Measurements from ENCODE around the gene ZNF330. TPM values are rescaled to one million over a fixed set of nuclear protein-coding genes. Genes with fewer than 3 reads are reported as not detected.

Gene ZNF330
- total and polyA plus RNA-seq, 3 experiments from 2014 or later = 27.9 to 57.5 (median 55.7) TPM

DNA sequence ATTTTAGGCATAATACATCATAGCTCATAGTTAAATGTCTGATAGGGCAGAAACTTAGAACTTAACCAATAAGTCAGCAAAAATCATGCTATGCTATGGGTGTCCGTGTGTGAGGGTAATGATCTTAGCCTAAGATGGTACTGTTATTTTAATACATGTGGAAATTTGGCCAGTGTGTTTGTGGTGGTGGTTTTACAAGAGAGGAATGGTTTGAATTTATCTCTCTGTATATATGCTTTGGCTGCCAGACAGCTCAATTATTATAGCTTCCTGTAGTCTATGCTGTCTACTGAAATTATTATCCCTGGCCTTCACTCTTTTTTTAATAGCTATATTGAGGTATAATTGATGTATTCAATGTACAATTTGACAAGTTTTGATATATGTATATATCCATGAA is 21.3 kb downstream of the ZNF330 start:
- Mint-ChIP-seq H3K27ac (no peak overlapping the region), H3K4me1 (no peaks in the 10 kb centered on the region), H3K9me3 (no peaks in the 10 kb centered on the region), H3K36me3 (no peaks in the 10 kb centered on the region), H3K4me3 (no peak overlapping the region), H3K27me3 (no peaks in the 10 kb centered on the region)
- POLR2A ChIA-PET = no interaction called here
- no peak overlapping the region for H3K4me3 ChIP-seq (ENCODE audit: low read length)
- H3K27ac ChIP-seq (ENCODE audit: low read depth, low read length) = no peak overlapping the region
- H3K27me3 ChIP-seq (ENCODE audit: insufficient read depth, low read length, poor library complexity, severe bottlenecking) = no peaks in the 10 kb centered on the region
- H3K9me3 ChIP-seq (ENCODE audit: low read length) = no peaks in the 10 kb centered on the region
- H3K36me3 ChIP-seq (ENCODE audit: insufficient read depth, low read length) = no peaks in the 10 kb centered on the region
- H3K4me1 ChIP-seq (ENCODE audit: insufficient read depth, low read length) = no peaks in the 10 kb centered on the region
- CTCF ChIA-PET = no interaction called here
- DNase-seq = no peak

DNA sequence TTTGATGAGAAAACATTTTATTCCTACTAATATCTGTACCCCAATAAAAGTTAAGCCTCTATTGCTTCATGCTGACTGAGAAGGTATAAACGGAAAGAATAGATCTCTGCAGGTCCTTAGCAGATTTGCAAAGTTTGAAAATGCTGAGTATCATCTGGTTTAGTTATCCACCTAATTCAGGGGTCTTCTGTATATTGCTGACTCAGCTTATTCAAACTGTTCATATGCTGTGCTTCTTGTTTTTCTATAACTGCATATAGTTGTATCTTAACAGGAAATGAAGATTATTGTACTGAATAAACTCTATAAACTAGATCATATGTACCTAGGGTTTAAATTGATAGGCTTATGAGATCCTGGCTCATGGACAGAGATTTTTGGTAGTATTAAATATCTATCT is 23.7 kb downstream of the ZNF330 start:
- Mint-ChIP-seq H3K4me1 (no peaks in the 10 kb centered on the region), H3K27me3 (no peaks in the 10 kb centered on the region), H3K27ac (no peak overlapping the region), H3K9me3 (no peaks in the 10 kb centered on the region), H3K36me3 (no peaks in the 10 kb centered on the region), H3K4me3 (no peak overlapping the region)
- ChIA-PET CTCF (no interaction called here), POLR2A (no interaction called here)
- no peak for DNase-seq
- no peaks in the 10 kb centered on the region for H3K9me3 ChIP-seq (ENCODE audit: low read length)
- H3K27ac ChIP-seq (ENCODE audit: low read depth, low read length) = no peak overlapping the region
- H3K4me1 ChIP-seq (ENCODE audit: insufficient read depth, low read length) = no peaks in the 10 kb centered on the region
- H3K4me3 ChIP-seq (ENCODE audit: low read length) = no peak overlapping the region
- no peaks in the 10 kb centered on the region for H3K36me3 ChIP-seq (ENCODE audit: insufficient read depth, low read length)
- H3K27me3 ChIP-seq (ENCODE audit: insufficient read depth, low read length, poor library complexity, severe bottlenecking) = no peaks in the 10 kb centered on the region

DNA sequence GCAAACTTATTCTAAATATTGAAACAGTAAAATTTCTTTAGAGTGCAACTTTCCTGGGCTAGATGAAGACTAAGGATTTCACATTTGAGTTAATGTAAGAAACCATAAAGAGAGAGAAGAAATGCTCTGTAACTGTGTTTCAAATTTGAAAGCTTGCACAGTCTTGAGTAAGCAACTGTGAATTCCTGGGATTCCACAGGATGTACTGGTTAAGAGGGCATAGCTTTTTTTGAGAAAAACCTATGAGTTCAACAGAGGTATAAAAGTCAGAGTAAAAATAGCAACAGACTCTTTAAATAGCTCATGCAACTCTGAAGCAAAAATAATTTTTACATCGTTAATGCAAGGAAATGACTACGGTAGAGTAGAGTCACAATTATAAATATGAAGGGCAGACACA is 25.5 kb downstream of the ZNF330 start:
- Mint-ChIP-seq H3K36me3 (no peaks in the 10 kb centered on the region), H3K4me3 (no peak overlapping the region), H3K9me3 (no peaks in the 10 kb centered on the region), H3K27ac (no peak overlapping the region), H3K27me3 (no peaks in the 10 kb centered on the region), H3K4me1 (no peaks in the 10 kb centered on the region)
- CTCF ChIA-PET = no interaction called here
- Histone ChIP-seq H3K36me3 (ENCODE audit: insufficient read depth, low read length) (no peaks in the 10 kb centered on the region), H3K9me3 (ENCODE audit: low read length) (no peaks in the 10 kb centered on the region), H3K4me1 (ENCODE audit: insufficient read depth, low read length) (no peaks in the 10 kb centered on the region), H3K4me3 (ENCODE audit: low read length) (no peak overlapping the region), H3K27me3 (ENCODE audit: insufficient read depth, low read length, poor library complexity, severe bottlenecking) (no peaks in the 10 kb centered on the region), H3K27ac (ENCODE audit: low read depth, low read length) (no peak overlapping the region)
- no peak for DNase-seq
- POLR2A ChIA-PET = no interaction called here

DNA sequence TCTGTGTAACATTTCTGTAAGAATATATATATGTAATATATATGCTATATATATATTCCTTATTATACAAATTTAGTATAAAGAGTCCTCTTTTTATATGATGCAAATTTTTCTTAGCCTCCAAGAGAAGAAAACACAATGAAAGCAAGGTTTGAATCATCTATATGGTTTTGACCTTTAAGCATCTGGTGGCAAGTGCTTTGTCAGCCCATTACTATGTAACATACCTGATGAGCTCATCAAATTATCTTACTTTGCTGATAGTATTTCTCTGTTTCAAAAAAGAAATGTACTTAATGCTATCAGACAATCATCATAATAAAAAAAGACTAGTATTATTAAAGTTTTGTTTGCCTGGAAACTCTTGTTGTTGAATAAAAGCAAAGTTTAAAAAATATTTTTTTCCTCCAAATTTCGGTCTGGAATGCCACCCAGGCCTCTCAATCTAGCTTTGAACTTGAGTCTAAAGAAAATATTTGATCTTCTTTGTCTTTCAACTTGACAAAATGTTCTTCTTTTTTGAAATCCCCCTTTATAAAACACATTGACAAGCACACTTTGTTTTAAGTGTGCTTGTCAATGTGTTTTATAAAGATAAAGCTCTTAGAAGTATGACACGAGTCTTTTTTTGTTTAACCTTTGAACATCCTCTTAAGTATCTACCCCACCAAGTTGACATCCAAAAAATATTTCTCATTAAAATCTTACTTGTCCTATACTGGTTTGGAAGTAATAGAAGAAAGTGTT is 26.2 kb downstream of the ZNF330 start:
- no peak overlapping the region for H3K27ac ChIP-seq (ENCODE audit: low read depth, low read length)
- ChIA-PET CTCF (no interaction called here), POLR2A (no interaction called here)
- Mint-ChIP-seq H3K27ac (no peak overlapping the region), H3K4me3 (no peak overlapping the region), H3K9me3 (no peaks in the 10 kb centered on the region), H3K27me3 (no peaks in the 10 kb centered on the region), H3K4me1 (no peaks in the 10 kb centered on the region), H3K36me3 (no peaks in the 10 kb centered on the region)
- no peak overlapping the region for H3K4me3 ChIP-seq (ENCODE audit: low read length)
- H3K9me3 ChIP-seq (ENCODE audit: low read length) = no peaks in the 10 kb centered on the region
- H3K27me3 ChIP-seq (ENCODE audit: insufficient read depth, low read length, poor library complexity, severe bottlenecking) = no peaks in the 10 kb centered on the region
- H3K36me3 ChIP-seq (ENCODE audit: insufficient read depth, low read length) = no peaks in the 10 kb centered on the region
- DNase-seq = no peak
- no peaks in the 10 kb centered on the region for H3K4me1 ChIP-seq (ENCODE audit: insufficient read depth, low read length)

DNA sequence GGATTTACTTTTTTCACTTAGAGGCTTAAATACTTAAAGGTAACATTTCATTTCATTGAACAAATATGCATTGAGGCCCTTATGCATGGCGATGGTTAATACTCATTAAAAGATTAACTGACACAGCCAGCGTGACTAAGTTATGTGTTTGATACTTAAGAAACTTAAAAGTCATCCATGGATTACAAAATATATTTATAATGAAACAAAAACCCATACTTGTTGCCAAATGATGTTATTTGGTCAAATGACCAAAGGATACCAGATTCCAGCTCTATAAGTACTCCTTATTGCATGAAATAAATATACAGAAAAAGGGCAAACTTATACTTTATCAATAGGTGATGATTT is 26.7 kb downstream of the ZNF330 start:
- CTCF ChIA-PET = no interaction called here
- DNase-seq = no peak
- Mint-ChIP-seq H3K4me1 (no peaks in the 10 kb centered on the region), H3K27me3 (peaks cover 0 to 2% of the 10 kb centered on the region in 2 donors), H3K36me3 (no peaks in the 10 kb centered on the region), H3K4me3 (no peak overlapping the region), H3K9me3 (no peaks in the 10 kb centered on the region), H3K27ac (no peak overlapping the region)
- no peak overlapping the region for H3K27ac ChIP-seq (ENCODE audit: low read depth, low read length)
- H3K36me3 ChIP-seq (ENCODE audit: insufficient read depth, low read length) = no peaks in the 10 kb centered on the region
- H3K9me3 ChIP-seq (ENCODE audit: low read length) = no peaks in the 10 kb centered on the region
- H3K27me3 ChIP-seq (ENCODE audit: insufficient read depth, low read length, poor library complexity, severe bottlenecking) = no peaks in the 10 kb centered on the region
- H3K4me3 ChIP-seq (ENCODE audit: low read length) = no peak overlapping the region
- H3K4me1 ChIP-seq (ENCODE audit: insufficient read depth, low read length) = no peaks in the 10 kb centered on the region
- POLR2A ChIA-PET = no interaction called here

DNA sequence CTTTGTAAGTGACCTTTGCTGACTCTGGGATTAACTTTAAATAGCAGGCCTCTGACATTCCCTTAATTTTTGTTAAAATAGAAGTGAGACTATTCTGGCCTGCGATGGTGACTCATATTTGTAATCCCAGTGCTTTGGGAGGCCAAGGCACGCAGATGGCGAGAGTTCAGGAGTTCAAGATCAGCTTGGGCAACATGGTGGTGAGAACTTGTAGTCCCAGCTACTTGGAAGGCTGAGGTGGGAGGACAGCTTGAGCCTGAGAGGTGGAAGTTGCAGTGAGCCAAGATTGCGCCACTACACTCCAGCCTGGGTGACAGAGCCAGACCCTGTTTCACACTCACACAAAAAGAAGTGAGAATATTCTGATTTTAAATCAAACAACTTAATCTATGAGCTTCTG is 27.3 kb downstream of the ZNF330 start:
- H3K36me3 ChIP-seq (ENCODE audit: insufficient read depth, low read length) = no peaks in the 10 kb centered on the region
- no peak for DNase-seq
- H3K4me1 ChIP-seq (ENCODE audit: insufficient read depth, low read length) = no peaks in the 10 kb centered on the region
- no peak overlapping the region for H3K27ac ChIP-seq (ENCODE audit: low read depth, low read length)
- no peaks in the 10 kb centered on the region for H3K9me3 ChIP-seq (ENCODE audit: low read length)
- H3K36me3 Mint-ChIP-seq = no peaks in the 10 kb centered on the region
- no peak overlapping the region for H3K4me3 ChIP-seq (ENCODE audit: low read length)
- no peaks in the 10 kb centered on the region for H3K9me3 Mint-ChIP-seq
- no peaks in the 10 kb centered on the region for H3K4me1 Mint-ChIP-seq
- ChIA-PET POLR2A (no interaction called here), CTCF (no interaction called here)
- H3K27ac Mint-ChIP-seq = no peak overlapping the region
- H3K27me3 Mint-ChIP-seq = peaks cover 3 to 4% of the 10 kb centered on the region in 2 donors
- no peaks in the 10 kb centered on the region for H3K27me3 ChIP-seq (ENCODE audit: insufficient read depth, low read length, poor library complexity, severe bottlenecking)
- no peak overlapping the region for H3K4me3 Mint-ChIP-seq

DNA sequence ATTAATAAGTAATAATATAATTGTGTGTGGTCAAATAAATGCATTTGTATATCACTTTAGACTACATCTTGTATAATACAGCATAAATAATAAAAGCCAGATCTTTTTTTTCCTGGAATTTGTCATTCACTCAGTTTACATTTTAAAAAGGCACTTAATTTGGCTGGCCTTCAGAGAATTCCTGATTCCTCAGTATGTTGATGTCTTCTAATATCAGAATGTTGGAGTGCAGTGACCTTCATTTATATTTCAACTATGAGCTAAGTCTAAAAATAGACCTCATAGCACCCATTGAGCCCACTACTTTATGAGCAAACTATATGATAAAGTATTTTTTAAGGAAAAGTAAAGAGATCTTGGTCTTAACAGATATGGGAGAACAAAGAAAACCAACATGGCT is 27.8 kb downstream of the ZNF330 start:
- ChIA-PET POLR2A (no interaction called here), CTCF (no interaction called here)
- Mint-ChIP-seq H3K27ac (no peak overlapping the region), H3K36me3 (no peaks in the 10 kb centered on the region), H3K27me3 (peaks cover 4 to 7% of the 10 kb centered on the region in 2 donors), H3K4me1 (no peaks in the 10 kb centered on the region), H3K9me3 (no peaks in the 10 kb centered on the region), H3K4me3 (no peak overlapping the region)
- Histone ChIP-seq H3K27me3 (ENCODE audit: insufficient read depth, low read length, poor library complexity, severe bottlenecking) (no peaks in the 10 kb centered on the region), H3K36me3 (ENCODE audit: insufficient read depth, low read length) (no peaks in the 10 kb centered on the region), H3K27ac (ENCODE audit: low read depth, low read length) (no peak overlapping the region), H3K4me3 (ENCODE audit: low read length) (no peak overlapping the region), H3K4me1 (ENCODE audit: insufficient read depth, low read length) (no peaks in the 10 kb centered on the region), H3K9me3 (ENCODE audit: low read length) (no peaks in the 10 kb centered on the region)
- DNase-seq = no peak

DNA sequence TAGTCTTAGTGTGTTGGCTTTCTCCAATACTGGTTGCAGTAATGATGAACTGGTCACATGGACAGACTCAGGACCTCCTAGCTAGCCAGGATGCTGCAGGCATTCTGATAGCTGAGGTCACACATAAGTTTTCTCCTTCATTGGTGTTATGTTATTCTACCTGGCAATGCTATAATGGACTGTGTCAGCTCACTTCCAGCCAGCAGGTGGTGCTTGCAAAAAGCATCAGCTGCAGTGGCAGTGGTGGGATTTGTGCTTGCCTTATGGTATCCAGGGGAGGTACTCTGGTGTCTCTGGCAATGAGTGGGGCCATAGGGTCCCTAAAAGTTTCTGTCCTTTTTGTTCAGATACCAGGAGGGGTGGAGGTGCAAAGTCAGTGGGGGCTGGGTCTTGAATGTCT is 33.6 kb downstream of the ZNF330 start:
- no peaks in the 10 kb centered on the region for H3K9me3 ChIP-seq (ENCODE audit: low read length)
- H3K27me3 ChIP-seq (ENCODE audit: insufficient read depth, low read length, poor library complexity, severe bottlenecking) = no peaks in the 10 kb centered on the region
- H3K36me3 ChIP-seq (ENCODE audit: insufficient read depth, low read length) = no peaks in the 10 kb centered on the region
- Mint-ChIP-seq H3K36me3 (peaks cover 0 to 3% (median 0%) of the 10 kb centered on the region in 3 donors), H3K27me3 (peaks cover 14 to 39% of the 10 kb centered on the region in 2 donors), H3K4me3 (no peak overlapping the region), H3K9me3 (no peaks in the 10 kb centered on the region), H3K27ac (no peak overlapping the region), H3K4me1 (no peaks in the 10 kb centered on the region)
- ChIA-PET POLR2A (no interaction called here), CTCF (no interaction called here)
- H3K4me1 ChIP-seq (ENCODE audit: insufficient read depth, low read length) = no peaks in the 10 kb centered on the region
- no peak overlapping the region for H3K27ac ChIP-seq (ENCODE audit: low read depth, low read length)
- no peak for DNase-seq
- no peak overlapping the region for H3K4me3 ChIP-seq (ENCODE audit: low read length)

DNA sequence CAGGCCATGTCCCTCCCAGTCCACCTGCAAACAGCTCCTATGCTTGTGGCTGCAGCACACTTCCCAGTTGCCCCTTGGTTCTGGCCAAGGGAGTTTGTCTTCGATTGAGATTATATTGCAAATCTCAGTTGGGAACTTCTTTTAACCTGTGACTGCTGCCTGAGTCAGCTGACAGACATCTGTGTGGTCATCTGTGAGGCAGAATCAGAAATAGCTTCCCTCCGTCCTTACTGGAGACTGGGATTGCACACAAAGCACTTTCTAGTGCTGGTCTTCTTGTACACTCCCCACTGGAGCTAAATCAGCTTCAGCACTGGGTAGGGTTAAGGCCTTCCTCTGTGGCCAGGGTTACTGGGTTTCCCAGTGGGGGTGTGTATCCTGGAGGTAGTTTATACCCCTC is 34.3 kb downstream of the ZNF330 start:
- POLR2A ChIA-PET = no interaction called here
- Mint-ChIP-seq H3K4me1 (no peaks in the 10 kb centered on the region), H3K27me3 (peaks cover 16 to 45% of the 10 kb centered on the region in 2 donors), H3K4me3 (no peak overlapping the region), H3K9me3 (no peaks in the 10 kb centered on the region), H3K36me3 (peaks cover 0 to 3% (median 0%) of the 10 kb centered on the region in 3 donors), H3K27ac (no peak overlapping the region)
- DNase-seq = no peak
- Histone ChIP-seq H3K4me1 (ENCODE audit: insufficient read depth, low read length) (no peaks in the 10 kb centered on the region), H3K4me3 (ENCODE audit: low read length) (no peak overlapping the region), H3K36me3 (ENCODE audit: insufficient read depth, low read length) (no peaks in the 10 kb centered on the region), H3K27me3 (ENCODE audit: insufficient read depth, low read length, poor library complexity, severe bottlenecking) (no peaks in the 10 kb centered on the region), H3K27ac (ENCODE audit: low read depth, low read length) (no peak overlapping the region), H3K9me3 (ENCODE audit: low read length) (no peaks in the 10 kb centered on the region)
- CTCF ChIA-PET = no interaction called here
